ENCODE results near the gene ACACA. TPM values are rescaled to one million over a fixed set of nuclear protein-coding genes. Genes with fewer than 3 reads are reported as not detected.

ACACA gene
- total RNA-seq, 1 experiment from 2014 or later = 33.0 TPM

DNA sequence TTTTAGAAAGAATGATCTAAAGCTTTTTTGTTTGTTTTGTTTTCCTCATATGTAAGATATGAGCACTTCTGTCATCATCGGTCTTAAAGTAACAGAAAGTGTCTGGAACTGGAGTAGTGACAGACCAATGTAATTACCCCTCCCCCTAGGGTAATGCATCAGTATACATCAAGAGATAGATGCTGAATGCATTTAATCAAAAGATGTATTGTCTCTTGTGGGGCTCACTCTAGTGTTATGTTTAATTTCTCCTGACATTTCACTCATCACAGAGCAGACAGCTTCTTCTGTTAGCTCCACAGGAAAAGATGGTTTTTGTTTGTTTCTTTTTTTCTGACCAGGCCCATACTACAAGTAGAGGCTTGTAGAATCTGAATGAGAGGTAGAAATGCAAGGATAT, 199.5 kb downstream of the ACACA start:
- Histone ChIP-seq H3F3A (ENCODE audit: low read length, unreplicated experiment) (no peaks in the 10 kb centered on the region), H3K4me1 (ENCODE audit: insufficient read depth, low read length) (no peaks in the 10 kb centered on the region), H3K4me2 (ENCODE audit: low read length) (no peak overlapping the region), H3K9ac (ENCODE audit: low read length) (no peak overlapping the region), H3K27ac (ENCODE audit: low read length) (no peak overlapping the region), H3K79me2 (ENCODE audit: low read length) (no peaks in the 10 kb centered on the region), H3K9me3 (ENCODE audit: low read length) (no peaks in the 10 kb centered on the region), H4K20me1 (ENCODE audit: low read length) (no peaks in the 10 kb centered on the region), H3K27me3 (ENCODE audit: low read length) (no peaks in the 10 kb centered on the region), H3K4me3 (ENCODE audit: low read length) (no peak overlapping the region), H3K9me2 (replicated peaks; ENCODE audit: low read length) (no peaks in the 10 kb centered on the region), H2AFZ (ENCODE audit: low read length) (no peak overlapping the region), H3K36me3 (ENCODE audit: low read depth, low read length) (peaks cover 20% of the 10 kb centered on the region)
- DNase-seq (no peak), ATAC-seq (no peak)
- ChIA-PET CTCF (no interaction called here), POLR2A (ENCODE audit: unreplicated experiment) (no interaction called here)
- TF ChIP-seq EZH2 (IDR thresholded peaks at IDR 0.05; ENCODE audit: low read length, unreplicated experiment) = no peak
- TF ChIP-seq, protein P1, sequence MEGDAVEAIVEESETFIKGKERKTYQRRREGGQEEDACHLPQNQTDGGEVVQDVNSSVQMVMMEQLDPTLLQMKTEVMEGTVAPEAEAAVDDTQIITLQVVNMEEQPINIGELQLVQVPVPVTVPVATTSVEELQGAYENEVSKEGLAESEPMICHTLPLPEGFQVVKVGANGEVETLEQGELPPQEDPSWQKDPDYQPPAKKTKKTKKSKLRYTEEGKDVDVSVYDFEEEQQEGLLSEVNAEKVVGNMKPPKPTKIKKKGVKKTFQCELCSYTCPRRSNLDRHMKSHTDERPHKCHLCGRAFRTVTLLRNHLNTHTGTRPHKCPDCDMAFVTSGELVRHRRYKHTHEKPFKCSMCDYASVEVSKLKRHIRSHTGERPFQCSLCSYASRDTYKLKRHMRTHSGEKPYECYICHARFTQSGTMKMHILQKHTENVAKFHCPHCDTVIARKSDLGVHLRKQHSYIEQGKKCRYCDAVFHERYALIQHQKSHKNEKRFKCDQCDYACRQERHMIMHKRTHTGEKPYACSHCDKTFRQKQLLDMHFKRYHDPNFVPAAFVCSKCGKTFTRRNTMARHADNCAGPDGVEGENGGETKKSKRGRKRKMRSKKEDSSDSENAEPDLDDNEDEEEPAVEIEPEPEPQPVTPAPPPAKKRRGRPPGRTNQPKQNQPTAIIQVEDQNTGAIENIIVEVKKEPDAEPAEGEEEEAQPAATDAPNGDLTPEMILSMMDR (conservative IDR thresholded peaks at IDR 0.05; ENCODE audit: low read depth, low read length) = no peak
- TF ChIP-seq EZH2phosphoT487 (IDR thresholded peaks at IDR 0.05; ENCODE audit: borderline replicate concordance, low read length) = no peak
- intact Hi-C loops (cut with micrococcal nuclease) = no loop called here
- BruUV-seq (replicated peaks) = no TSS peak

GRCh38 chr17:37206299-37206698, 200.3 kb downstream of the ACACA start:
- Histone ChIP-seq H3K9ac (ENCODE audit: low read length) (no peak overlapping the region), H2AFZ (ENCODE audit: low read length) (no peak overlapping the region), H3K79me2 (ENCODE audit: low read length) (no peaks in the 10 kb centered on the region), H3K9me3 (ENCODE audit: low read length) (no peaks in the 10 kb centered on the region), H3K4me2 (ENCODE audit: low read length) (no peak overlapping the region), H4K20me1 (ENCODE audit: low read length) (no peaks in the 10 kb centered on the region), H3F3A (ENCODE audit: low read length, unreplicated experiment) (no peaks in the 10 kb centered on the region), H3K36me3 (ENCODE audit: low read depth, low read length) (peaks cover 20% of the 10 kb centered on the region), H3K27me3 (ENCODE audit: low read length) (no peaks in the 10 kb centered on the region), H3K27ac (ENCODE audit: low read length) (no peak overlapping the region), H3K4me3 (ENCODE audit: low read length) (no peak overlapping the region), H3K4me1 (ENCODE audit: insufficient read depth, low read length) (no peaks in the 10 kb centered on the region), H3K9me2 (replicated peaks; ENCODE audit: low read length) (no peaks in the 10 kb centered on the region)
- TF ChIP-seq, protein P1 (conservative IDR thresholded peaks at IDR 0.05; ENCODE audit: low read depth, low read length) = no peak
- TF ChIP-seq EZH2phosphoT487 (IDR thresholded peaks at IDR 0.05; ENCODE audit: borderline replicate concordance, low read length) (no peak), EZH2 (IDR thresholded peaks at IDR 0.05; ENCODE audit: low read length, unreplicated experiment) (no peak)
- ChIA-PET POLR2A (ENCODE audit: unreplicated experiment) (no interaction called here), CTCF (no interaction called here)
- BruUV-seq (replicated peaks) = no TSS peak
- no peak for ATAC-seq
- intact Hi-C loops (cut with micrococcal nuclease) = no loop called here
- DNase-seq = no peak

- no peak overlapping the region for H3K4me2 ChIP-seq (ENCODE audit: low read length)
- H3F3A ChIP-seq (ENCODE audit: low read length, unreplicated experiment) = no peaks in the 10 kb centered on the region
- no peak overlapping the region for H2AFZ ChIP-seq (ENCODE audit: low read length)
- H3K4me1 ChIP-seq (ENCODE audit: insufficient read depth, low read length) = no peaks in the 10 kb centered on the region
- intact Hi-C loops (cut with micrococcal nuclease) = no loop called here
- H3K9me3 ChIP-seq (ENCODE audit: low read length) = no peaks in the 10 kb centered on the region
- H3K4me3 ChIP-seq (ENCODE audit: low read length) = no peak overlapping the region
- H3K36me3 ChIP-seq (ENCODE audit: low read depth, low read length) = peaks cover 12% of the 10 kb centered on the region
- DNase-seq (no peak), ATAC-seq (no peak)
- H3K9me2 ChIP-seq (replicated peaks; ENCODE audit: low read length) = no peaks in the 10 kb centered on the region
- no peaks in the 10 kb centered on the region for H3K27me3 ChIP-seq (ENCODE audit: low read length)
- no peaks in the 10 kb centered on the region for H4K20me1 ChIP-seq (ENCODE audit: low read length)
- no TSS peak for BruUV-seq (replicated peaks)
- TF ChIP-seq EZH2phosphoT487 (IDR thresholded peaks at IDR 0.05; ENCODE audit: borderline replicate concordance, low read length) = no peak
- TF ChIP-seq, protein P1 (conservative IDR thresholded peaks at IDR 0.05; ENCODE audit: low read depth, low read length) = no peak
- no peak for TF ChIP-seq EZH2 (IDR thresholded peaks at IDR 0.05; ENCODE audit: low read length, unreplicated experiment)
- H3K27ac ChIP-seq (ENCODE audit: low read length) = no peak overlapping the region
- POLR2A ChIA-PET (ENCODE audit: unreplicated experiment) = no interaction called here
- CTCF ChIA-PET = no interaction called here
- no peaks in the 10 kb centered on the region for H3K79me2 ChIP-seq (ENCODE audit: low read length)
- no peak overlapping the region for H3K9ac ChIP-seq (ENCODE audit: low read length)
Observed at GRCh38 chr17:37200497-37200896, 206.1 kb downstream of the ACACA start.
